Neural progenitor cell (in vitro differentiated cells): ENCODE data around the gene HOXC4.

Experiments
- CTCF ChIP-seq: fragments of 200-600 bp; sonication (generic); IDR thresholded peaks from 2 replicates; pipeline ENCODE4 v1.5.1; 2017; ENCODE audit warnings: antibody characterized with exemption, mild to moderate bottlenecking
- EZH2phosphoT487 ChIP-seq: fragments of 200-600 bp; sonication (generic); IDR thresholded peaks from 2 replicates; pipeline ENCODE4 v1.6.1; 2017; ENCODE audit warnings: antibody characterized with exemption

DNA sequence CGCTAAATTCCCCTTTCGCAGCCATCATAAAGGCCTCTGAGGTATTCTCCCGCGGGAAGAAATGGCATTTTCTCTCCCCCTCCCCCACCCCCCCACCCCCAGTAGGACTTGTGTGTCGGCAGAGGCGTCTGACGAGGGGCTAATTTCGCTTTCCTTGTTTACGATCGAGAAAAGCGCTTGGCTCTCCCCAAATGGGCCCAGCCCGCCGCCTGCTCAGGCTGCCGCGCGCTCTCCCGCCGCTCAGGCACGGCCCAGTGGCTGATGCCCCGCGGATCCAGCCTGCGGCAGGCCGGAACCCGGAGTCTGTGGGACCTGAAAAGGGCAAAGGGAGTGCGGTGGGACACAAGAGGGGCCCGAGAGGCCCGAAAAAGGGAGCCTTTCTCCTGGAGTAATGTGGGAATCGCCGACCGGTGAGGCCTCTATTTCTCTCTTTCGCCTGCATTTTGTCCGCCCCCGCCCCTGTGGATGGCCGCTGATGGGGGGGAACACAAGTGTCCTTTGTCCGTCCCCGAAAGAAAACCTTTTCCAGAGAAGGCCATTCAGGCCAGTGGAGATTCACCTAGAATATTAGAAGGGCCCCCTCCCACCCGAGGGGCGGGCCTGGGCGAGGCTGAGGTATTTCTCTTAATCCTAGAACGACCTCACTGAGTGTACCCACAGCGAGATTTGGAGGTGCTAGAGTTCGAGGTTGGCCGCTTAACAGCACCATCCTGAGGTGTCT is 34.4 kb upstream of the HOXC4 start:
- no peak for TF ChIP-seq CTCF
- TF ChIP-seq EZH2phosphoT487: peak; percentile 89
